ENCODE results near the gene OSBP2.

DNA sequence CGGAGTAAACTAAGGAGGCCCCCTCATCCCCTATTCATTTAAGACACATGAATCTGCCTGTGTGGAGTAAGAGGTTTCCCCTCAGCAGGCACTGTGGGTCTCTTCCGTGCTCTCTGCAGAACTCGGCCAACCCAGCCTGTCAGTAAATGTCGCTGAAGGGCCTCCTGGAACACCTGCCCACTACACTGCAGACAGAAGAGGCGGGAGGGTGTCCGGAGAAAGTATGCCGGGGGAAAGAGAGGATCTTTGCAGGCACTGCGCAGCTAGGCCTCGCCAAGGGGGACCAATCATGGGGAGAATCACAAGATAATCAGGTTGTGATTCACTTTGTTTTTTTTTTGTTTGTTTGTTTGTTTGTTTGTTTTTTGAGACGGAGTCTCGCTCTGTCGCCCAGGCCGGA, 163.1 kb downstream of the OSBP2 start:
- TF ChIP-seq, protein P1, sequence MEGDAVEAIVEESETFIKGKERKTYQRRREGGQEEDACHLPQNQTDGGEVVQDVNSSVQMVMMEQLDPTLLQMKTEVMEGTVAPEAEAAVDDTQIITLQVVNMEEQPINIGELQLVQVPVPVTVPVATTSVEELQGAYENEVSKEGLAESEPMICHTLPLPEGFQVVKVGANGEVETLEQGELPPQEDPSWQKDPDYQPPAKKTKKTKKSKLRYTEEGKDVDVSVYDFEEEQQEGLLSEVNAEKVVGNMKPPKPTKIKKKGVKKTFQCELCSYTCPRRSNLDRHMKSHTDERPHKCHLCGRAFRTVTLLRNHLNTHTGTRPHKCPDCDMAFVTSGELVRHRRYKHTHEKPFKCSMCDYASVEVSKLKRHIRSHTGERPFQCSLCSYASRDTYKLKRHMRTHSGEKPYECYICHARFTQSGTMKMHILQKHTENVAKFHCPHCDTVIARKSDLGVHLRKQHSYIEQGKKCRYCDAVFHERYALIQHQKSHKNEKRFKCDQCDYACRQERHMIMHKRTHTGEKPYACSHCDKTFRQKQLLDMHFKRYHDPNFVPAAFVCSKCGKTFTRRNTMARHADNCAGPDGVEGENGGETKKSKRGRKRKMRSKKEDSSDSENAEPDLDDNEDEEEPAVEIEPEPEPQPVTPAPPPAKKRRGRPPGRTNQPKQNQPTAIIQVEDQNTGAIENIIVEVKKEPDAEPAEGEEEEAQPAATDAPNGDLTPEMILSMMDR (conservative IDR thresholded peaks at IDR 0.05; ENCODE audit: low read depth, low read length) = no peak
- no peak for TF ChIP-seq EZH2 (IDR thresholded peaks at IDR 0.05; ENCODE audit: low read length, unreplicated experiment)
- TF ChIP-seq EZH2phosphoT487 (IDR thresholded peaks at IDR 0.05; ENCODE audit: borderline replicate concordance, low read length) = no peak

Data from PC-3 (cell line).